Cardiac septum (tissue), 1 donor: ENCODE results near the gene ZNF674. TPM values are rescaled to one million over a fixed set of nuclear protein-coding genes. Genes with fewer than 3 reads are reported as not detected.
"Not testable (repeated sequence)": the region's sequence is repeated elsewhere in the genome, so short reads cannot be mapped to it uniquely, and the experiment has no call there.

ENCODE experiments used
- DNase-seq: peaks from one replicate; pipeline ENCODE4 v3.0.0-alpha.2; 2020; ENCODE audit warnings: low spot score
- intact Hi-C: fragments of 100-400 bp; cut with DNase I; formaldehyde crosslinking; loops from one replicate; pipeline ENCODE4 v1.14.0; 2022
- total RNA-seq: library from RNA; stranded (reverse); fragmentation: NEBNext Ultra II Directional; extraction: Animal tissue kit (Norgen Biotek cat#: 25700); gene quantifications from one replicate; pipeline ENCODE4 v1.2.1, GENCODE V29; 2021
- donor health status: DM: no; HTN: no; CAD: no.

ZNF674 gene
- total RNA-seq, 1 donor from 2014 or later, result 2.0 TPM

DNA sequence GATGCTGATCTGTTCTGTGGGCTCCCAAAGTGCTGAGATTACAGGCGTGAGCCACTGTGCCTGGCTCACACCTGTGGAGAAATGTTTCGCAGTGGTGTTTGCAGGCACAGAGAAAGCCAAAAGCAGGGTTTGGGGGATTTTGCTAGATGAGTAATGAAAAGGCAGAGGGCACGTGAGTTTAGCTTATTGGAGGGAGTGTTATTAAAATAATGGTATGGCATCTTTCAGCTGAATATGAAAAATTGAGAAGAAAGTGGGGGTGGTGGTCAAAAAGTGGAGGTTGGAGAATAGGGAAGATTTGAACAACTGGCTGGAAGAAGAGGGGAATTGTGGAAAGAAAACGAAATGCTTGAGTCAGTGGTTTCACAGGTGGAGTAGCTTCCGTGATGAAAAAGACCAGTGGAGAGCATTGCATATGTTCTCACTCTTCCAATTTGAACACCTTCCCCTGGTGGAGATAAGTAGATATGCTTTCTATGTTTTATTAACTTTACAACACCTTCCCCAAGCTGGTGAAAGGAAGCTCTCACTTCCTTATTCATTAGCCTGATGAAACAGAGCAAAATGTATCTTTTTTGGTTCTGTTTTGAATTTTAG lies 27.2 kb upstream of the ZNF674 start:
- intact Hi-C loops, result no loop called here
- DNase-seq, result no peak

GRCh38 chrX:46571423-46572339 lies 26.5 kb upstream of the ZNF674 start:
- intact Hi-C loops, result no loop called here
- DNase-seq, result no peak

GRCh38 chrX:46569621-46570020 lies 24.4 kb upstream of the ZNF674 start:
- no peak for DNase-seq
- intact Hi-C loops, result no loop called here

- no peak for DNase-seq
- intact Hi-C loops, result no loop called here
Measured at GRCh38 chrX:46567388-46567787, 22.2 kb upstream of the ZNF674 start.

GRCh38 chrX:46561824-46562657 lies 16.8 kb upstream of the ZNF674 start:
- intact Hi-C loops, result no loop called here
- peak; percentile 62 for DNase-seq

GRCh38 chrX:46559062-46559461 lies 13.8 kb upstream of the ZNF674 start:
- peak; percentile 38 for DNase-seq
- intact Hi-C loops, result no loop called here

GRCh38 chrX:46554942-46555341 lies 9.7 kb upstream of the ZNF674 start:
- no peak for DNase-seq
- intact Hi-C loops, result loop anchor here (5.0 kb wide), 1 partner anchor 132 kb away; no protein-coding TSS in a partner anchor

GRCh38 chrX:46553935-46554334 lies 8.7 kb upstream of the ZNF674 start:
- DNase-seq, result peak; percentile 12
- intact Hi-C loops, result loop anchor here (5.0 kb wide), 1 partner anchor 133 kb away; no protein-coding TSS in a partner anchor

GRCh38 chrX:46551494-46552128 lies 6.4 kb upstream of the ZNF674 start:
- no peak for DNase-seq
- intact Hi-C loops, result loop anchor here (5.0 kb wide), 1 partner anchor 136 kb away; no protein-coding TSS in a partner anchor

- no peak for DNase-seq
- intact Hi-C loops, result loop anchor here (5.0 kb wide), 1 partner anchor 137 kb away; no protein-coding TSS in a partner anchor
Measured at GRCh38 chrX:46549914-46550313, 4.7 kb upstream of the ZNF674 start.

- intact Hi-C loops, result no loop called here
- no peak for DNase-seq
Measured at GRCh38 chrX:46547857-46548256, 2.6 kb upstream of the ZNF674 start.

DNA sequence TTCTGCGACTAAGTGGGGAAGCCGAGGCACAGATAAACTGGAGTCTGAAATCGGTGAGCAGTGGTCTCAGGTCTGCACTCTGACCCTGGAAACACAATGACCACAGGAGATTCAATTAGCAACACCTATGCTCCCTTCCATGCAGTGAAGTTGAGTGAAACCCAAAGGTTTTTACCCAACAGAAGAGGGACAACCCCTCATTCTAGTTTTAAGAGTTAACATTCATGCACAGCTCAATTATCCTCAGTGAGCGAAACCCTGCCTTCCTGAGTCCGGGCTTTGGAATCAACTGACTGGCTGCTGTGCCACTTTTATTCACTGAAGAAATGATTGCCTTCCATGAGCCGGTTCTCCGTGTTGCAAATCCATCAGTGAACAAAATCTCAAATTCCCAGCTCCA lies 694 bp downstream of the ZNF674 start:
- intact Hi-C loops, DNase-seq: not testable (repeated sequence)

DNA sequence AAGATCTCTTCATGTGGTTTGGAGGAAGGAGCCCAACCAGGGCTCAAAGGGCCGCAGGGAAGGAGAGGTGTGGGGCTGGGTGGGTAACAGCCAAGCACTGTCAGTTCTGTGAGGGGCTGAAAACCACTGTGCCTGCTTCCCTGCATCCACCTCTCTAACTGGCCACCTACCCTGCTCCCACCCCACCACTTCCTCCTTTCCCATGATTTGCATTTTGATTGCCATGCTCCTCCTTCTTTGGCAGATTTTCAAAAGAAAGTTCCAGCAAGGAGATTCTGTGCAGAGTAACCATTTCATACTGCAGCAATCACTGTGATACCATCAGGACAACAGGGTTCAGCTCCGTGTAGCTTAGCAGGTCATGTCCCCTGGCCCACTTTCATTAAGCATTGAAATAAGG lies 1.8 kb downstream of the ZNF674 start:
- DNase-seq, result no peak
- intact Hi-C loops, result no loop called here

GRCh38 chrX:46531442-46531841 lies 13.8 kb downstream of the ZNF674 start:
- no peak for DNase-seq
- intact Hi-C loops, result no loop called here

- DNase-seq, intact Hi-C loops: not testable (repeated sequence)
Measured at GRCh38 chrX:46530404-46530908, 14.8 kb downstream of the ZNF674 start.

- DNase-seq, intact Hi-C loops: not testable (repeated sequence)
Measured at GRCh38 chrX:46529740-46530403, 15.3 kb downstream of the ZNF674 start.

GRCh38 chrX:46528640-46529039 lies 16.6 kb downstream of the ZNF674 start:
- intact Hi-C loops, result not testable (repeated sequence)

GRCh38 chrX:46506076-46506475 lies 39.1 kb downstream of the ZNF674 start:
- no peak for DNase-seq

More at GRCh38 chrX:46528640-46529039, 16.6 kb downstream of the ZNF674 start:
- DNase-seq, result not testable (repeated sequence)

DNA sequence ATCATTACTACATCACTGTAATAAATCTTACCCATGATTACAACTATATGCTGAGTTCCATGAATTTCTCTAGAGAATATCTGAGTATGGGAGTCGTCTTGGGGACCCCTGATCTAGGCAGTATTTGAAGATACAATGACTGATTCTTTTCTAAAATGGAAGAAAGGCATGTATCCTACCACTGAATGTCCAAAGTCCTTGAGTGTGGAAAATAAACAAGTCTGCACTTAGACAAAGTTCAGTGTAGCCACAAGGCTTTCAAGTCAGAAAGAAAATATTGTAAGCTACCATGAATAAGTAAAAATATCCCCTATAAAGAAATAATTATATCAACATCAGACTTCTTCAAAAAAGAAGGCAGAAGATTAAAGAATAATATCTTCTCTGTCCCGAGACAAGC lies 42.4 kb downstream of the ZNF674 start:
- no peak for DNase-seq
- intact Hi-C loops, result no loop called here

More at GRCh38 chrX:46506076-46506475, 39.1 kb downstream of the ZNF674 start:
- intact Hi-C loops, result no loop called here
